ENCODE measurements around the gene EVA1A.

Gene EVA1A

DNA sequence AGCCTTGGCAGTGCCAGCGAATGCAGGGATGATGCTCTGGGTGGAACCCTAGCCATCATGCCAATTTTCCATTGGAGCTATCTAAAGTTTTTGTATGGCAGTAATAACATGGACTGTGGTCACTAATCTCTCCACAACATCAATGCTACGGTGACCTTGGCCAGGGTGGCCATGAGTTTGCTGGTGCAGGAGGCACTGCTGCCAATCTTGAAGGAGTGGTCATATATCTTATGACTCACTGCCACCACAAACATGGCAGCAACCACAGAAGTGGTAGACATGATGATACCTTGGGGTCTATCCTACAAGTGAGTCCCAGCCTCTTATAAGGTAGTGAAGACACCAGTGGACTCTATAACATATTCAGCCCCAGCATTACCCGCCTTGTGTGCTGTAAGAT lies 104.6 kb downstream of the EVA1A start:
- H3K27ac Mint-ChIP-seq = no peak overlapping the region
- H3K27me3 Mint-ChIP-seq = peaks cover 5 to 14% of the 10 kb centered on the region in 2 donors
- H3K36me3 Mint-ChIP-seq (ENCODE audit: insufficient read depth) = no peaks in the 10 kb centered on the region
- H3K9me3 Mint-ChIP-seq = peaks cover 3 to 8% of the 10 kb centered on the region in 2 donors
- ATAC-seq (replicated peaks) = no peak
- no peaks in the 10 kb centered on the region for H3K4me1 Mint-ChIP-seq (ENCODE audit: low read depth in 2 of 2)
- no peak overlapping the region for H3K4me3 Mint-ChIP-seq
- DNase-seq = no peak

DNA sequence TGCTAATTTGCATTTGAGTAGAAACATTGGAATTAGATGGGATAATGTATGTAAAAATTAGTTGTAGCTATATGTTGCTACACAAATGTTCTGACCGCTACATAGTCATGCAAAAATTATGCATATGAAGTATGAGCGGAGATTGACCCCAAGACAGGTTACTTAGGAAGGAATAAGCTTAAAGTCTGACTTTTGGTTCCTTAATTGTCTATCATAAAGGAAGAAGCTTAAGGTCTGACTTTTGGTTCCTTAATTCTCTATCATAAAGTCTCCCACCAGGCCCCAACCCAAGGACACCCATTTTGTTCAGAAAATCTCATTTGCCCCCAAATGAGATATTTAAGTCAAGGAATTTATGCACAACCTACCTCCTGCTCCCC lies 106.5 kb downstream of the EVA1A start:
- Mint-ChIP-seq H3K27ac (no peak overlapping the region), H3K27me3 (peaks cover 0 to 5% of the 10 kb centered on the region in 2 donors), H3K4me3 (no peak overlapping the region), H3K9me3 (no peaks in the 10 kb centered on the region), H3K36me3 (ENCODE audit: insufficient read depth) (no peaks in the 10 kb centered on the region), H3K4me1 (ENCODE audit: low read depth in 2 of 2) (no peaks in the 10 kb centered on the region)
- ATAC-seq (replicated peaks) = no peak
- DNase-seq = no peak

DNA sequence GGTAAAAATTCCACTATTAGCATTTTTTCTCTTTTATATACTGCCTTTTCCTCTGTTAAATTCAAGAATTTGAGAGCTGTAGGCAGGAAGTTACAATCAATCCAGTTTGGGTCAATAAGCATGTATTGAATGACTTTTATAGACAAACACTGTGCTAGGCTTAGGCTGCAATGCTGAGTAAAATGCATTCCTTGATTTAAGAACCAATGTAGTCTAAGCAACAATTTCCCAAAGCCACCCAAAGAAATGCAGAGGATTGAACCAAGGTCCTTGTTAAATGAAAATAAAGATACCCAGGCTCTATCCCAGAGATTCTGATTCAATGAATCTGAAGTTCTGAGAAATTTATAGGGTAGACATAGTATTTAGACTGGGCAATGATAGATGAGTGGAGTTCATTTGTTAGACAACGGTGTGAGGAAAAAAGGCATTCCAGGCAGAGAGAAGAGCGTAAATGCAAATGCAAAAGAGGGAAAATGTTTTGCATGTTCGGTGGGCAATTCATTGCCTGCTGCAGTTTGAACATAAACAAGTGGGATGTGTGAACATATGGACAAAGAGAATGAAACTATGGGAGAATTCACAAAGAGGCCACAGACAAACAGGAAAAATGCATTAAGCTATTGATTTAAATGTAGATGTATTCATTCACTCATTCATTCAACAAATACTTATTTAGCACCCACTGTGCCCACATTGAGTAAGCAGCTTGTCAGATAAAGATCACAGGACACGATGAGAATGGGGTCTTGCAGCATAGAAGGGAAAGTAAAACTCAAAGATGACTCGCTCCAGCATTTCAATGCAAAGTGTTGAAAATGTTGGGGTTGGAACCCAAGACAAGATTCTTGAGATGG lies 107.1 kb downstream of the EVA1A start:
- H3K4me1 Mint-ChIP-seq (ENCODE audit: low read depth in 2 of 2) = no peaks in the 10 kb centered on the region
- H3K27ac Mint-ChIP-seq = no peak overlapping the region
- ATAC-seq (replicated peaks) = no peak
- H3K9me3 Mint-ChIP-seq = no peaks in the 10 kb centered on the region
- peaks cover 0 to 5% of the 10 kb centered on the region in 2 donors for H3K27me3 Mint-ChIP-seq
- H3K4me3 Mint-ChIP-seq = no peak overlapping the region
- no peak for DNase-seq
- no peaks in the 10 kb centered on the region for H3K36me3 Mint-ChIP-seq (ENCODE audit: insufficient read depth)

DNA sequence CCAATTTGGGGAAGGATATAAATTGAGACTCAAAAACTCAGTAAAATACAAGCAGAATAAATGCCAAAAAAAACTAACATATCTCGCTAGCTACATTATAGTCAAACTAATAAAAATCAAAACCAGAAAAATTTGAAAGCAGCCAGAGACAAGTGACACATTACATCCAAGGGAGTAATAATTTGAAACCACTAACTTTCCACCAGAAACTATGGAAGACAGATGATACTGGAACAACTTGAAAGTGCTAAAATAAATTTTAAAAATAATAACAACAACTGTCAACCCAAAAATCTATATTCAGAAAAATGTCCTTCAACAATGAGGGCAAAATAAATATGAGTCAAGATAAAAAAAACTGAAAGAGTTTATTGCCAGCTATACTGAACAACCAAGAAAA lies 110.7 kb downstream of the EVA1A start:
- DNase-seq = no peak
- ATAC-seq (replicated peaks) = no peak

DNA sequence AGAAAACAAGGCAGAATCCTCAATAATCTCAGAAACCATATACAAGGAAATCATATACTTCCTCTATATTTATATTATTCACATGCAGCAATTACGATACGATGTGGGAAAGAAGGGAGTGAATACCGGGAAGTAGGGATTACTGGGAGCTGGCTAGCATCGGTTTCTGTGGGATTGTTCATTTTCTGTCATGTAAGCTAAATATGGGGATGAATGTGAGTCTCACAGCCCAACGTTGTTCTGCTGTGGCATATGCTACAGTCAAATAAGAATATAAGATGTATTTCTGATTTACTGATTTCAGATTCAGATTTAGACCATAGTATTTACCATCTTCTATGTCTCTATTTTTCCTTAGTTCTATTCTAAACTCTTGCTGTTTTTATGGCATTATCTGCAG lies 113.6 kb downstream of the EVA1A start:
- ATAC-seq (replicated peaks) (no peak), DNase-seq (no peak)
- H3K36me3 Mint-ChIP-seq (ENCODE audit: insufficient read depth) = no peaks in the 10 kb centered on the region
- H3K27ac Mint-ChIP-seq = no peak overlapping the region
- H3K27me3 Mint-ChIP-seq = peaks cover 0 to 9% of the 10 kb centered on the region in 2 donors
- H3K4me3 Mint-ChIP-seq = no peak overlapping the region
- no peaks in the 10 kb centered on the region for H3K4me1 Mint-ChIP-seq (ENCODE audit: low read depth in 2 of 2)
- no peaks in the 10 kb centered on the region for H3K9me3 Mint-ChIP-seq

More for the DNA sequence above, 110.7 kb downstream of the EVA1A start:
- Mint-ChIP-seq H3K27ac (no peak overlapping the region), H3K36me3 (ENCODE audit: insufficient read depth) (no peaks in the 10 kb centered on the region), H3K9me3 (no peaks in the 10 kb centered on the region), H3K4me1 (ENCODE audit: low read depth in 2 of 2) (no peaks in the 10 kb centered on the region), H3K27me3 (peaks cover 0 to 9% of the 10 kb centered on the region in 2 donors), H3K4me3 (no peak overlapping the region)

All from effector memory CD8-positive, alpha-beta T cell (primary cell).